ENCODE measurements around the gene ISG20L2. TPM values are rescaled to one million over a fixed set of nuclear protein-coding genes. Genes with fewer than 3 reads are reported as not detected.

ISG20L2 gene
- total and polyA plus RNA-seq, 2 donors (not counting 3 experiments of a cell fraction or from before 2014, with no cell fraction given) = 33.2 to 35.3 TPM

GRCh38 chr1:156756355-156756754 lies 27.8 kb upstream of the ISG20L2 start:
- H3K4me1 ChIP-seq (ENCODE audit: control insufficient read depth, extremely low read depth, insufficient read depth, low read length) = peaks cover 10% of the 10 kb centered on the region
- H3K9me1 ChIP-seq (replicated peaks; ENCODE audit: control insufficient read depth, extremely low read depth, insufficient read depth, low read length) = no peaks in the 10 kb centered on the region
- intact Hi-C loops (cut with micrococcal nuclease) = no loop called here
- no peak for DNase-seq (ENCODE audit: low read depth, low spot score)
- H3K79me2 ChIP-seq (ENCODE audit: control insufficient read depth, insufficient read depth, low read length) = peaks cover 8% of the 10 kb centered on the region
- dilution Hi-C loops (cut with MboI; ENCODE audit: extremely low pct_ligation_motif_present, low sequenced_read_pairs) = no loop called here
- no peak overlapping the region for H3K9ac ChIP-seq (replicated peaks; ENCODE audit: extremely low read depth, insufficient read depth, low read length)
- no peak overlapping the region for H3K4me2 ChIP-seq (ENCODE audit: insufficient read depth, low read length)
- FAIRE-seq = no peak
- TF ChIP-seq FOS (IDR thresholded peaks at IDR 0.05; ENCODE audit: borderline replicate concordance, insufficient read depth, low read length) (no peak), MYC (IDR thresholded peaks at IDR 0.05; ENCODE audit: low read depth, low read length) (no peak), POLR2A (IDR thresholded peaks at IDR 0.05; ENCODE audit: low read depth, low read length) (no peak), GATA2 (IDR thresholded peaks at IDR 0.05; ENCODE audit: insufficient read depth, insufficient read length, low read depth, low read length) (no peak), JUN (IDR thresholded peaks at IDR 0.05; ENCODE audit: borderline replicate concordance, insufficient read depth, insufficient read length, low read depth) (no peak), EZH2 (IDR thresholded peaks at IDR 0.05; ENCODE audit: borderline replicate concordance, low read depth, low read length, severe bottlenecking) (no peak), POLR2AphosphoS5 (IDR thresholded peaks at IDR 0.05; ENCODE audit: insufficient read depth, low read depth, low read length) (no peak), MAX (IDR thresholded peaks at IDR 0.05; ENCODE audit: insufficient read depth, insufficient read length) (no peak), CTCF (IDR thresholded peaks at IDR 0.05; ENCODE audit: extremely low read depth in 1 of 2, insufficient read depth in 1 of 2, low read depth in 1 of 2, low read length in 2 of 2) (no peak)
- CTCF ChIA-PET = interaction anchor here (1.0 to 1.7 kb wide), 5 partner anchors 10 to 30 kb away, joined by 3 to 6 read pairs (median 5); partner anchors contain the start of genes METTL25B, MRPL24 and PRCC
- H3K27ac ChIP-seq (ENCODE audit: insufficient read depth, low read depth, low read length) = no peak overlapping the region
- POLR2A ChIA-PET = no interaction called here
- no peaks in the 10 kb centered on the region for H3K27me3 ChIP-seq (ENCODE audit: control insufficient read depth in 2 of 2, insufficient read depth in 2 of 2, low read length in 2 of 2)
- H3K4me3 ChIP-seq (replicated peaks in 1 of 3; ENCODE audit: insufficient read depth in 1 of 3, low read depth in 1 of 3, low read length in 3 of 3) = no peak overlapping the region
- no peaks in the 10 kb centered on the region for H3K9me3 ChIP-seq (replicated peaks; ENCODE audit: control insufficient read depth, insufficient read depth, low read length)
- no peaks in the 10 kb centered on the region for H3K36me3 ChIP-seq (ENCODE audit: control insufficient read depth in 2 of 2, extremely low read depth in 1 of 2, insufficient read depth in 2 of 2, low read length in 2 of 2)
- H2AFZ ChIP-seq (ENCODE audit: low read depth, low read length) = no peak overlapping the region
- no peaks in the 10 kb centered on the region for H4K20me1 ChIP-seq (replicated peaks; ENCODE audit: control insufficient read depth, extremely low read depth, insufficient read depth, low read length)
- no TSS peak for BruUV-seq (replicated peaks)

Measured in endothelial cell of umbilical vein (primary cell).